HFF-Myc (cell line): ENCODE data around the gene PARVB.

Experiments
- DNase-seq: peaks from one replicate; pipeline ENCODE4 v3.0.0-alpha.2; 2011; ENCODE audit warnings: low read depth; ENCODE audit errors: extremely low read depth
- H3K4me3 ChIP-seq: replicated peaks from 2 replicates; pipeline ENCODE4 v1.5.1; 2011; ENCODE audit warnings: low read depth, mild to moderate bottlenecking, control low read depth, low read length
- TF ChIP-seq, protein P1 (sequence below): IDR thresholded peaks from 2 replicates; pipeline ENCODE4 v1.5.1; 2012; ENCODE audit warnings: mild to moderate bottlenecking, low read depth, low read length, control low read depth; ENCODE audit errors: missing control alignments

The PARVB gene

DNA sequence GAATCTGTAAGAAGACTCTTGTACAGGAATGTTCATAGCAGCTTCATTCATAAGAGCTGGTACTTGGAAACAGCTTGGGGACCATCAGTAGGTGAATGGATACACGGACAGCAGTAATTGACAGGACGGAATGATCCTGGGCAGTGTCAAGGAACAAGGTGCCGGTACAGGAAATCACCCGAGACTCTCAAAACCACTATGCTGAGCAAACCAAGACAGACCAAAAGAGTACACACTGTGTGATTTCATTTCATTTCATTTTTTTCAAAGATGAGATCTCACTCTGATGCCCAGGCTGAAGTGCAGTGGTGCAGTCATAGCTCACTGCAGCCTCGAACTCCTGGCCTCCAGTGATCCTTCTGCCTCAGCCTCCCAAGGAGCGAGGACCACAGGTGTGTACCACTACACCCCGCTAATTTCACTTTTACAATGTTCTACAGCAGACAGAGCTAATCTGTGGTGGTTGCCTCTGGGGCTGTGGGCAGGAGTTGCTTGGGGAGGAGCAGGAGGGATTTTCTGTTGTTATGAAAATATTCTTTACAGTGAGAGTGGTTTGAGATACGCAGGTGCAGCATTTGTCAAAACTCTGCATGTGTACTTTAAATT, 15.6 kb downstream of the PARVB start:
- TF ChIP-seq, protein P1, sequence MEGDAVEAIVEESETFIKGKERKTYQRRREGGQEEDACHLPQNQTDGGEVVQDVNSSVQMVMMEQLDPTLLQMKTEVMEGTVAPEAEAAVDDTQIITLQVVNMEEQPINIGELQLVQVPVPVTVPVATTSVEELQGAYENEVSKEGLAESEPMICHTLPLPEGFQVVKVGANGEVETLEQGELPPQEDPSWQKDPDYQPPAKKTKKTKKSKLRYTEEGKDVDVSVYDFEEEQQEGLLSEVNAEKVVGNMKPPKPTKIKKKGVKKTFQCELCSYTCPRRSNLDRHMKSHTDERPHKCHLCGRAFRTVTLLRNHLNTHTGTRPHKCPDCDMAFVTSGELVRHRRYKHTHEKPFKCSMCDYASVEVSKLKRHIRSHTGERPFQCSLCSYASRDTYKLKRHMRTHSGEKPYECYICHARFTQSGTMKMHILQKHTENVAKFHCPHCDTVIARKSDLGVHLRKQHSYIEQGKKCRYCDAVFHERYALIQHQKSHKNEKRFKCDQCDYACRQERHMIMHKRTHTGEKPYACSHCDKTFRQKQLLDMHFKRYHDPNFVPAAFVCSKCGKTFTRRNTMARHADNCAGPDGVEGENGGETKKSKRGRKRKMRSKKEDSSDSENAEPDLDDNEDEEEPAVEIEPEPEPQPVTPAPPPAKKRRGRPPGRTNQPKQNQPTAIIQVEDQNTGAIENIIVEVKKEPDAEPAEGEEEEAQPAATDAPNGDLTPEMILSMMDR = no peak
- no peak for DNase-seq
- no peak overlapping the region for H3K4me3 ChIP-seq

DNA sequence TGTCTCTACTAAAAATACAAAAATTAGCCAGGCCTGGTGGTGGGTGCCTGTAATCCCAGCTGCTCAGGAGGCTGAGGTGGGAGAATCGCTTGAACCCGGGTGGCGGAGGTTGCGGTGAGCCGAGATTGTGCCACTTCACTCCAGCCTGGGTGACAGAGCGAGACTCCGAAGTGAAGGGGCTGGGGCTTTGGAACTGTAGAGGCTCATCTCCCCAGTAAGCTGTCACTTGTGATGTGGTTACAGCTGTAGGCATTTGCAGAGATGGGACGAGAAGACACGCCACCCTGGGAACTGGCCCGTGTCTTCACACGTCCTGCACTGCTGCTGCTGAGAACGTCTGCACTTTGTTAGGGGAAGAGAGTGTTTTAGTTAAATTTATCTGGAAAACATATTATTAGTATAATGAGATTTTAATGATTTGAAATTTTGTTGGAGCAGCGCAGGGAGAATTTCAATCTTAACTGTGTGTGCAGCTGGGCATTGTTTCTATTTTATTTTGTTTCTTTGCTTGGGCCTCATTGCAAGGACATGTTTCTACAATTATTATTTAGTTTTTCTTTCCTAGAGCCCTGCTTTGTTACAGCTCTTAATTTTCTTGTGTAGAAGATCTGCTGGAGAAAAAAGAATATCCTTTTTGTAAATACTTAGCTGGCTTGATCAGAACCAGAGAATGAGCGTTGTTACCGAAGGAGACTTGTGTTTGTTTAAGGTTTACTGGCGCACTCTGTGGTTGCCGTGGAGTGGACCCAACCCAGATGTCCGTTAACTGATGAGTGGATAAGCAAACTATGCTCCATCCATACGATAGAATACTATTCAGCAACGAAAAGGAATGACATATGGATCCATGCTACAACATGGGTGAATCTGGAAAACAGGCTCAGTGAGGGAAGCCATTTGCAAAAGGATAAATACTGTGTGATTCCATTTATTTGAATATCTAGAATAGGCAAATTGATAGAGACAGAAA, 18.4 kb downstream of the PARVB start:
- no peak overlapping the region for H3K4me3 ChIP-seq
- TF ChIP-seq, protein P1 = no peak
- no peak for DNase-seq

DNA sequence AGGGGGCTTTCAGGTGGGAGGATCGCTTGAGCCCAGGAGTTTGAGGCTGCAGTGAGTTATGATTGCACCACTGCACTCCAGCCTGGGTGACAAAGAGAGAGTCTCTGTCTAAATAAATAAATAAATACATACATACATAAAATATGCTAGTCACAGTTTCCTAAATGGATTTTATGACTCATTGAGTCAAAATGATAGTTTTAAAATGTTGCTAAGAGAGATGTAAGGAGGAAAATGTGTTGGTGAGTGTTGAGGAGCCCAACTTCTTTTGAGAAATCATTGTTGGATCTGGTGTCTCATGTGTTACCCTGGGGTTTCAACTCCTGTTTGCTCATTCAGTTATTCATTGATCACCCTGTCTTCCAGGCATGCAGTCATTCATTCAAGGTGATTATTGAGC, 21.0 kb downstream of the PARVB start:
- DNase-seq = no peak
- TF ChIP-seq, protein P1 = no peak
- H3K4me3 ChIP-seq = no peak overlapping the region

DNA sequence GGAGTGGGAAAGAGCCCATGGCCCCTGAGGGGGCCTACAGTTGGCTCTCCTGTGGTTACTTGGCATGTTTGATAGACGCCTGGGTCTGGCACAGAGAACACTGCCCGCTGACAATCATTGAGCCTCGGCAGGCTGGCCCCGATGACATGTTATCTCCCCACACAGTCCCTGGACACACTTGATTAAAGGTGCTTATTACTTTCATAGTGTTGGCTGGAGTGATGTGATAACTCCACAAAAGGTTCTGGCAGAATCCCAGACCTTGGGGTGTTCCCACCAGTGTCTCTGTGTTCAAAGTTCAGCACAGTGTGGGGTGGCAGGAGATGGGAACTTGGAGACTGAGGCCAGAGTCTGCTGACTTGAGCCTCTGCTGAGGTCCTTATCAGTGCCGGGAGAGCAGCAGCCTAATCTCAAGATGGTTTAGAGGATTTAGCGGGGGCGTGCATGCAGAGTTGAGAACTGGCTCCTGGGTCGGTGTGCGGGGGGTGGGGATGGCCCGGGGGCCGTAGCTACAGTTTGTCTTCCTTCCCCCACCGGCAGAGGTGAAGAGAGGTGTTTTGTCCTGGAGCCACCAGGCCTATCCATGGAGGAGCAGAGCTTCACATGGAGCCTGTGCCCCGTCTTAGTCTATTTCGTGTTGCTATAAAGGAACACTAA, 22.5 kb downstream of the PARVB start:
- no peak for DNase-seq
- TF ChIP-seq, protein P1 = no peak
- H3K4me3 ChIP-seq = no peak overlapping the region

DNA sequence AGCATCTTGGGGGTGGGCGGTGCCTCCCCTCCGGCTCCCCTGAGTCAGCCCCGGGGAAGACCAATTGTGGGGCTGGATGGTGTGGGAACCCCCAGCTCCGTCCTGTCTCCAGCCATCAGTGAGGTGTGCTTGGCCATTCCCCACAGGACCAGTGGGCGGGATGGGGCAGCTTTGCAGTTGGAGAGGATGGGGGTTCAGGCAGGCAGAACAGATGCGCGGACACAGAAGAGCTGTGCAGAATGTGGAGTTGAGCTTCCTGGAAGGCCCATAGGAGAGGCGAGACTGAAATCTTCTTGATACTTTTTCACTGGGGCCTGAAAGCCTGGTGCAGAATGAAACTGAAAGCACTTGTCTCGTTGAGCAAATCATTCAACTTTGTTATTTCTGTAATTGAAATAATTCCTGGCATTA, 23.8 kb downstream of the PARVB start:
- TF ChIP-seq, protein P1 = no peak
- H3K4me3 ChIP-seq = no peak overlapping the region
- no peak for DNase-seq

DNA sequence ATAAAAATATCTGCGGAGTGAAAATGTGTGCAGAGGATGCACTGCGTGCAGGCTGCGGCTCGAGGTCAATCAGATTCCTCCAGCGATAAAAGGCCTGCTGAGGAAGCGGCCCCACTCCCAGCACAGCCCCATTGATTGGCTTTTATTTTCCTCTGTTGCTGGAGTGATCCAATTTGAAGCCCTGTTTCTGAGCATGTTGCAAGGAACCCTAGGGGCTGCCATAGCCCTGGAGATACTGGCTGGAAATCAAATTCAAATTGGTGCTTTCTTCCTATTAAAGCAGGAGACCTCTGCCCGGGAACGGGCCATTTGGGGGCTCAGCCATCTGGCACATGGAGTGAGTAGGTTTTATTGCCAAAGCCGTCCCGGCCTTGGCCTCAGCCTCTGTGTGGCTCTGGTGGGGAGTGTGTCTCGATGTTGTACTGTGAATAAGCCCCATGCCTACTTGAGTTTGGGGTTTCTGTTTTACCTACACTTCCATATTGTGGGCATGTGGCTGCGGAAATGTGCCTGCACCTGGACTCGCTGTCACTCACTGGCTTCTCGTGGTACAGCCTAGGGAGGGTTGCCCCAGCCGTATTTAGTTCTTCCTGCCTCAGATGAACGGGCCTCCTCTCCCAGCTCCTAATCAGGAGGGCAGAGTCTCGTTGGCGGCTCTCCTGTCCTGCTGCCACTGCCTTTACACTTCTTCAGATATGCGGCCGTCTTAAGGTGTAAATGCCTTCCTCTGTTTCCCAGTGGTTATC, 25.6 kb downstream of the PARVB start:
- H3K4me3 ChIP-seq = no peak overlapping the region
- TF ChIP-seq, protein P1 = no peak
- DNase-seq = no peak
